ENCODE results near the gene ZSWIM8.

The ZSWIM8 gene

DNA sequence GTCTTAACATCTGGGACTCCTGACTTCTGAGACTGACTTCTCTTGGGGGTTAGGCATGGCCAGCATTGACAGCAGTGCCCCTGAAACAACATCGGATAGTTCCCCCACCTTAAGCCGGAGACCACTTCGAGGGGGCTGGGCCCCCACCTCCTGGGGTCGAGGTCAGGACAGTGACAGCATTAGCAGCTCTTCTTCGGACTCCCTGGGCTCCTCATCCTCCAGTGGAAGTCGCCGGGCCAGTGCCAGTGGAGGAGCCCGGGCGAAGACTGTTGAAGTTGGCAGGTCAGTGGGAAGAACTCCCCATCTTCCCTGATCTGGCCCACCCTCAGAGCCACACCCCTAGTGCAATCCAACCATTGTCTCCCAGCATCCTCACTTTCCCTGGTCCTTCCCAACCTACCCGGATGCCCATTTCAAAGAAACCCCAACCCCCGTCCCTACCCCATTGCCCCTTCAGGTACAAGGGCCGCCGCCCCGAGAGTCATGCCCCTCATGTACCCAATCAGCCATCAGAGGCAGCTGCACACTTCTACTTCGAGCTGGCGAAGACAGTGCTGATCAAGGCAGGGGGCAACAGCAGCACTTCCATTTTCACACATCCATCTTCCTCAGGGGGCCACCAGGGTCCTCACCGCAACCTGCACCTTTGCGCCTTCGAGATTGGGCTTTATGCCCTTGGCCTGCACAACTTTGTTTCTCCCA, 12.1 kb downstream of the ZSWIM8 start:
- no peak for DNase-seq

- no peak for DNase-seq
These were observed 12.7 kb downstream of the ZSWIM8 start for GRCh38 chr10:73798087-73798486.

GRCh38 chr10:73798927-73799560, 13.6 kb downstream of the ZSWIM8 start:
- no peak for DNase-seq

DNA sequence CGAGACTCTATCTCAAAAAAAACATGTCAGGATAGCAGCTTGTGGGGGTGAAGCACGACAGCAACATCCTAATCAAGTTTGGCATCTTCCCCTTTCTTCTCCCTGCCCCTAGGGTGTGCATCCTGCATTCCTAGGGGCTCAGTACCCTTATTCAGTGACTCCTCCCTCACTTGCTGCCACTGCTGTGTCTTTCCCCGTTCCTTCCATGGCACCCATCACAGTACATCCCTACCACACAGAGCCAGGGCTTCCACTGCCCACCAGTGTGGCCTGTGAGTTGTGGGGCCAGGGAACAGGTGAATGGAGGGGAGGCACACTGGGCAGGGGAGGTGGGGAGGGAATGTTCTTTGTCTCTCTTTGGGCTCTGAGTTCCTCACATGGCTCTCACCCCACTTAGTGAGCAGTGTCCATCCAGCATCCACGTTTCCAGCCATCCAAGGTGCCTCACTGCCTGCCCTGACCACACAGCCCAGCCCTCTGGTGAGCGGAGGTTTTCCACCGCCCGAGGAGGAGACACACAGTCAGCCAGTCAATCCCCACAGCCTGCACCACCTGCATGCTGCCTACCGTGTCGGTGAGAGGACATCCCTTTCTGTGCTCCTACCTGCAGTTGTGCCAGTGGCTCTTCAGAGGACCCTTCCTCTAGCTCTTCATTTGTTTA, 14.6 kb downstream of the ZSWIM8 start:
- DNase-seq: no peak

- DNase-seq: no peak
These were observed 15.3 kb downstream of the ZSWIM8 start for GRCh38 chr10:73800560-73801252.

DNA sequence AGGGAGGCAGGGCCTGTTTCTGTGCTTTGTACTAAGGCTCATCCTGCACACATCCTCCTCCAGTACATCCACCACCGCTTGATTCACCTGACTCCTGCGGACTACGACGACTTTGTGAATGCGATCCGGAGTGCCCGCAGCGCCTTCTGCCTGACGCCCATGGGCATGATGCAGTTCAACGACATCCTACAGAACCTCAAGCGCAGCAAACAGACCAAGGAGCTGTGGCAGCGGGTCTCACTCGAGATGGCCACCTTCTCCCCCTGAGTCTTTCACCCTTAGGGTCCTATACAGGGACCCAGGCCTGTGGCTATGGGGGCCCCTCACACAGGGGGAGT, 15.8 kb downstream of the ZSWIM8 start:
- no peak for DNase-seq

GRCh38 chr10:73802276-73802991, 17.0 kb downstream of the ZSWIM8 start:
- DNase-seq: no peak

GRCh38 chr10:73803680-73804286, 18.4 kb downstream of the ZSWIM8 start:
- no peak for DNase-seq

GRCh38 chr10:73806176-73806950, 21.0 kb downstream of the ZSWIM8 start:
- no peak for DNase-seq

DNA sequence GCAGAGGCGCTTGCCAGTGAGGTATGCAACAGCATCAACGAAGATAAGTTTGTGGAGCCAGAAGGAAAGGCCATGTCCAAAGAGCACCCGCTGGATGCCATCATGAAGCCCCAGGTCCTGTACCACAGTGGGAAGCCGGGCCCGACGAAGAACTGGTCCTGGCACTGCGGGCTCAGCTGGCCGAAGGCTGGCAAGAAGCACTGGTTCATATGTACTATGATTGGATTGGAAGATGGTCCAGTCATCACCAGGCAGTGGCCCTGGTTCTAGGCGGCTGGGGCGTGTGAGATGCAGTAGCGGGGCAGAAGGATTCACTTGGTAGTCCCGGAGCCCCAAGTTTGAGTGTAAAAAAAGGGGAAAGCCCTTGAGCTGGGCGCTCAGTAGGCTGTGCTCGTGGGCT, 22.1 kb downstream of the ZSWIM8 start:
- DNase-seq: no peak

- no peak for DNase-seq
These were observed 22.8 kb downstream of the ZSWIM8 start for GRCh38 chr10:73808021-73808815.

GRCh38 chr10:73809061-73809818, 23.8 kb downstream of the ZSWIM8 start:
- no peak for DNase-seq

GRCh38 chr10:73810358-73810734, 24.9 kb downstream of the ZSWIM8 start:
- no peak for DNase-seq

DNA sequence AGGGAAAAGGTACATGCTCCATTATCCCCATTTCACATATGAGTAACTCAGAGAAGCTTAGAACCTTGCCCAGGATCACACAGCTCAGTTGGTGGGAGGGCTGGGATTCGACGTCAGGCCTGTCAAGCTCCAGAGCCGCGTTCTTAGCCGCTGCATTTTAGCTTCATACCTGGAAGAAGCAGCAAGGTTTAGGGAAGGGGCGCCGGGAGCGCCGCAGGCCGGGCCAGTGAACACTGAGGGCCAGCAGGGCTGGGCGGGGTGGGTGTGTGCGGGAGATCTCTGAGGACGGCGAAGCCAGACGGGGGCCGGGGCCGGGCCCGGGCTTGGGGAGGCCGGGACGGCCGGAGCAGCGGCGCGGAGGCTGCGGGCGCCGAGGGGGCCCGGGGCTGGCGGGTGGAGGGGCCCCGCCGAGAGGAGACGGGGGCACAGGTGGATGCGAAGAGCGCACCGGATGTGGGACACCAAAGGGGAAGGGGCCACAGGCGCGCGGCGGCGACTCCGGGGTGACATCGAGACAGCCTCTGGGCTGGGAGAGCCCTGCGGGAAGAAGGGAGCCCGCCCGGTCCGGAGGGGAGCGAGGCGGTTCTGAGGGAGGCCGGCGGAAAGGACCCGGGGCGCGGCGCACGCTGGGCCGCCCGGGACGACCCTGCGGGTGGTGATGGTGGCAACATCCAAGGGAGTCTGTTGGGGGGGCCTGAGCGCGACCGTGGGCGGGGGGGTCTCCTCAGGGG, 25.5 kb downstream of the ZSWIM8 start:
- peak; percentile 78 for DNase-seq

DNA sequence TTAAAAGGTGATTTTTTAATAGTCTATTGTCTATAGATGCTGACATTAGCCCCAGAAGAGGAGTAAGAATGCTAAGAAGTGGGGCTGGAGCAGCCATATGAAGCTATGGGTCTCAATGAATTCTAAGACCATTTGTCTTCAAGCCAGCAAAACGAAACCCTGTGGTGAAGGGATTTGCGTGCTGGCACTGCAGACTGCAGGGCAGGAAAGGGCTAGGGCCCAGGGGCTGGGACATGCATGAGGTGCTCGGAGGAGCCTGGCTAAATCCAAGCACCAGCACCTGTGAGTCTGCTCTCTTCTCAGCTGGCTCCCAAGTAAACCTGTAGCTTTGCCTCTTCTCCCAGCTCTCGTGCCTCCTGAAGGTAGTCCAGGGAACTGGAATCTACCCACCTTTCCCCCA, 27.3 kb downstream of the ZSWIM8 start:
- no peak for DNase-seq

DNA sequence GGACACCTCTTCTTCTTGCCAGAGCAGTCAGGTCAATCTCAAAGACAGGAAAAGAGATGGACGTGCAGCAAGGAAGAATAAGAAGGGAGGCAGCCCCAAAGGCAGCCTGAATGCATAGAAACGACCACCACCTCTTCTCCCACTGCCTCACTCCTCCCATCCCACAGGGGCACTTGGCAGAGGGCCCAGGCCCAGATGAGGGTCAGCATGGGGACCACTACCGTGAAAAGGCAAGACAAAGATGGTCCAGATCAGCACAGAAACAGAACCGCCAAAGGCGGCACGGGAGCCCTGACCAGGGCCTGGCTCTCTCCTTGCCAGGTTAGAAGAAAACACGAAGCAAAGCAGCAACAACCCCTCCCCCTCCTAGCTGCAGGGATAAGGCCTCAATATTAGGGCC, 27.9 kb downstream of the ZSWIM8 start:
- no peak for DNase-seq

DNA sequence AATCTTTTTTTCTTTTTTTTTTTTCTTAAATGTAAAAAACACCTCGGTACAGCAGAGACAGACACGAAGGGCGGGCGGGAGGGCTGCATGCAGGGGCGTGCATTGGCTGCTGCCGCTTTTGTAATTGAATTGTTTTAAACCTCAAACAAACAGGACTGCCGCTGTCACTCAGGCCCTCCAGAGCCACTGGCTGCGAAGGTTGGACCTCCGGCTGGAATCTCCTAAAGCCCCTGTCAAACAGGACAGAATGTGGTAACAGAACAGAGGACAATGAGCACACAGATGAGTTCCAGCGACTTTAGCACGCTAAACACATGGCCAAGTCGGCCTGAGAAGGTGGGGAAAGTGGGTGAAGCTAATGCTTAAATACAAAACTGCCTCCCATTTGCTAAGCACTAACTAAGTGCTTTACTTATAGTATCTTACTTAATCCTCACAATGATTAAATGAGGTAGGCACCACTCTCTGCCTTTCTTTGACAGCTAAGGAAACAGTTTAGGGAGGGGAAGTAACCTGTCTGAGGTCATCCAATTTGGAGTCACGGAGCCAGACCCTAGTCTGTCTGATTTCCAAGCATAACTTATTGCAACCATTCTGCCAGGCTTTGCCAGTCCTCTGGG, 29.0 kb downstream of the ZSWIM8 start:
- no peak for DNase-seq

DNA sequence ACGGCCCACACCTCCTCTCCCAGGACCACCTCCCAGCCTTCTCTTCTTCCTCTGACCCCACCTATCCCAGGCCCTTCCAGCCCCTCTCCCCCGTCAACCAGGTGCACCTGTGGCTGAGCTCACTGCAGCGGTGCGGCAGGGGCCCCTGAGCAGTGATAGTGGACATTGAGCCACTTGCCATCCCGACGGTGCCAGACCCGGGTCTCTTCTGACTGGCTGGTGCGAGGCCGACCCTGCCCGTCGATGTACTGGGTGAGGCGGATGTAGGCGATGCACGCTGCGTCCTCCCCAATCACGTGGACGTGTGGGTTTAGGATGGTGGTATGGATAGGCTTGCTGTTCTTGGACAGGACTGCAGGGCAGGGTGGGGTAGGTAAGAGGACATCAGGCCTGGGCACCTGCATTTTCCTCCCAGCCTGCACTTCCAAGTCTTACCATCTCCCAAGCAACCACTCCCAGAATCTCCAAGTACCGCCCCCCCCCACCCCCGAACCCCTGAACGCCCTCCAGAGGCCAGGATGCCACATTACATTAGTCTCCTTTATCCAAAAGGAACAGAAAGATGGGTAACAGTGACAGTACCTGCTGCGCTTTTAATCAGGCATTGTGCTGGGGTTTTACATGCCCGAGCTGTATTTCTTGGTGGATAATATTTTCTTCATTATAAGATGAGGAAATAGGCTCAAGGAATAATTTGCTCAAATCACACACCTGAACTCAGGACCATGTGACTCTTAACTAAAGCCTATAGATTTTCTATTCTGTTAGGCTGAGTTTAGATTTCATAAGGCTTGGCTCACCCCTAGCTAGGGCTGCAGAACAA, 29.7 kb downstream of the ZSWIM8 start:
- DNase-seq: peak; percentile 31

All from CD4-positive, alpha-beta T cell treated with Interleukin-17A for 4 hours (primary cell).